HG03064 (cell line): Measurements from ENCODE around the gene TUBA4A.
"Not testable (repeated sequence)": the region's sequence is repeated elsewhere in the genome, so short reads cannot be mapped to it uniquely, and the experiment has no call there.

Experiments used
- ATAC-seq: cut with Tn5 transposase; IDR thresholded peaks from one replicate; pipeline ENCODE4 v1.9.1; 2021; ENCODE audit warnings: low read depth; ENCODE audit not compliant: unreplicated experiment

Gene TUBA4A

GRCh38 chr2:219269362-219270054, 15.8 kb upstream of the TUBA4A start:
- no peak for ATAC-seq

DNA sequence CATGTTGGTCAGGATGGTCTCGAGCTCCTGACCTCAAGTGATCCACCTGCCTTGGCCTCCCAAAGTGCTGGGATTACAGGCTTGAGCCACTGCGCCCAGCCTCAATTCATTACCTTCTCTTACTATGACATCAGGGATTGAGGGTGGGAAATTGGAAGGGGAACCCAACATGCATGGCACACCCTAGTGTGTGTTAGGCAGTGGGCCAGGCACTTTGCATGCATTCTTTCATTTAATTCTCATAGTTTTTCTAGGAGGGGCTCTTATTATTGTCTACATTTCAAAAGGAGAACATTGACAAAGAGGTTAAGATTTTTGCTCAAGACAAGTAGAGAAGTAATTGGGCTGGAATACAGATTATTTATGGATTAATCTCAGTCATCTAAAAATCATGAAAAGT, 14.6 kb upstream of the TUBA4A start:
- no peak for ATAC-seq

DNA sequence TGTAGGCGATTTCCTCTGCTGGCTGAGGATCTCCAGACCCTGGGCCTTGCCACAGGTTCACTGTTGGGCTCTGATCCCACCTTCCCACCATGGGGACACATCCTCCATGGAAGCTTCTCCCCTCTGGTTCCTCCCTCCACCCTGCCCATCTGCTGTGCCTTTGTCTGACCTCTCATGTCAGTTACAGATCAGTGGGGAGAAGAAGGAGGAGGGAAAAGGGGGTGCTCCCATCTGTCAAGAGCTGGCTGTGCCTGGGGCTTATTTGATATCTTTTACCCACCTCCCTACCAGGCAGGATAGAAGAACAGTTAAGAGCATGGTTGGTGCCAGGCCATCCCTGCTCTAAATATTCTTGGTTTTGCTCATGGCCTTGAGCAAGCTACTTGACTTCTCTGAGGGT, 13.2 kb upstream of the TUBA4A start:
- ATAC-seq, result no peak

- no peak for ATAC-seq
Measured at GRCh38 chr2:219266232-219266631, 12.5 kb upstream of the TUBA4A start.

DNA sequence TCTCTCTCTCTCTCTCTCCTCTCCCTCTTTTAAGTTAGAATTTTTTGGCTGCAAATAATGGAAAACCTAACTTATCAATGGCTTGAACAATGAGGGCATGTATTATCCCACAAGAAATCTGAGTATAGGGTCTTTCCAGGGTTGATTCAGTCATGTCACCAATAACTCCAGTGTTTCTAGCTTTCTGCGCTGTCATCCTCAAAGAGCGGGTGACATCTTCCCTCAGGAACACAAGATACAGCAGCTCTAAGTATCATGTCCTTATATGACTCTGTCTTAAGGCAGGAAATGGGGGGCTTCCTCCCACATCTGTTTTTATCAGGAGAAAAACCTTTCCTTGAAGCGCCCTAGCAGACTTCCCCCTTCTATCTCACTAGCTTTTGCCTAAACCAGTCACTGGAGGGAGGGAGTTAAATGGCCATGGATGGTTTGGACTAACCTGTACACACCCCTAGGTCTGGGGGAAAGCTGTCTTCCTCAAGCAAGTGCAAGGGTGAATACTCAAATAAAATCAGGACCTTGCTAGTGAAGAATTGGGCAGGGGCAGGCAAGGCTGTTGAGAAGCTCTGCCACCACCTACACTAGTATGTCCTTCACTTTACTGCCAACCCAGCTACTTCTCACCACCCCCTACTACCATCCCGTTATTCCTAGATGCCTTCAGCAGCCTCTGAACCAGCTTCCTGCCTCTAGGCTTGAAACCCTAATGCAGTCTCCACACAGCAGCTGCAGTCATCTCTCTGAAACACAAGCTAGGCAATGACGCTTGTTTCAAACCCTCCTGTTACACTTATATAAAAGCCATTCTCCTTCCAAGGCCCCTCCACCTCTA, 7.5 kb upstream of the TUBA4A start:
- no peak for ATAC-seq

DNA sequence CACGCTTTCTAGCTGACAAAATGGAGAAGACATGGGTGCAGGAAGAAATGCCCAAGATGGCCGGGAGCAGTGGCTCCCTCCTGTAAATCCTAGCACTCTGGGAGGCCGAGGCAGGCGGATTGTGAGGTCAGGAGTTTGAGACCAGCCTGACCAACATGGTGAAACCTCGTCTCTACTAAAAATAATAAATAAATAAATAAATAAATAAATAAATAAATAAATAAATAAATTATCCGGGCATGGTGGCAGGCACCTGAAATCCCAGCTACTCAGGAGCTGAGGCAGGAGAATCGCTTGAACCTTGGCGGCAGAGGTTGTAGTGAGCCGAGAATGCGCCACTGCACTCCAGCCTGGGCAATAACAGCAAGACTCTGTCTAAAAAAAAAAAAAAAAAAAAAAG, 5.2 kb upstream of the TUBA4A start:
- not testable (repeated sequence) for ATAC-seq

DNA sequence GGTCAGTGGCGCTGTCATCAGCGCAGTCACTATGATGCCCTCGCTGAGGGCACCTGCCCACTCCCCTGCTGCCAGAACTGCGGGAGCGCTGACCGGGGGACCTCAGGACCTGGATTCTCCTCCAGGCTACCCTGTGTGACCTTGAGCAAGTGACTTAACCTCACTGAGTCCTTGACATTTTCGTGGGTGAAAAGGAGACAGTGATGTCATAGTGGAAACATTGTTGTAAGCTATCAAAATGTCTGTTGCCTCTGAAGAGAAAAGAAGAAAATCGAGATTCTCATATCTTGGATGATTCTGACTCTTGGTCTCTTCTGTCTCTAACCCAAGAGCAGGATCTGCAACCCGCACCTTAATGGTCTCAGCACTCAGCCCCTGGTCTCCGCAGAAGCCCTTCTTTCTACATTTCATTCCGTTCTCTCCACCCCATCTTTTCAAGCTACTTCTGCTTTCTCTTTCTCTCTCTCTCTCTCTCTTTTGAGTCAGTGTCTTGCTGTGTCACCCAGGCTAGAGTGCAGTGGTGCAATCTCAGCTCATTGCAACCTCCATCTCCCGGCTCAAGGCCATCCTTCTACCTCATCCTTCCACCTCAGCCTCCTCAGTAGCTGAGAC, 978 bp upstream of the TUBA4A start:
- peak; percentile 9 for ATAC-seq

GRCh38 chr2:219252900-219253752, 592 bp downstream of the TUBA4A start, which contains the start of gene TUBA4B:
TUBA4B (plus strand) TSS chr2:219253243; CDS start chr2:219253408, 165 bp downstream.
- peak; percentile 11 for ATAC-seq

- ATAC-seq, result no peak
Measured at GRCh38 chr2:219252570-219252899, 1.2 kb downstream of the TUBA4A start.

DNA sequence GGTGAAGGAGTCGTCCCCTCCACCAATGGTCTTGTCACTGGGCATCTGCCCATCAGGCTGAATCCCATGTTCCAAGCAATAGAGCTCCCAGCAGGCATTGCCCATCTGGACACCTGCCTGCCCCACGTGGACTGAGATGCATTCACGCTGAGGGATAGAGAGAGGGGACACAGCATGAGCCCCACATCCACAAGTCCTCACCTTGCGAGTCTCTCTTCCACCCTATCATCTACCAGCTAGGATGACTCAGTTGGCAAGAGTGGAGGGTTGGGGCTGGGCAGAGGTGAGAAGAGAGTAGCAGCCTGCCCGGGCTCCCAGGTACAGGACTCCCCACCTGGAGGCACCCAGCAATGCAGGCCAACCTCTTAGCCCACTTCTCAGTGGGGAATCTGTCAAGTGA, 1.6 kb downstream of the TUBA4A start:
- no peak for ATAC-seq

GRCh38 chr2:219251656-219252055, 2.1 kb downstream of the TUBA4A start:
- ATAC-seq, result no peak

- ATAC-seq, result no peak
Measured at GRCh38 chr2:219250049-219250781, 3.5 kb downstream of the TUBA4A start.

DNA sequence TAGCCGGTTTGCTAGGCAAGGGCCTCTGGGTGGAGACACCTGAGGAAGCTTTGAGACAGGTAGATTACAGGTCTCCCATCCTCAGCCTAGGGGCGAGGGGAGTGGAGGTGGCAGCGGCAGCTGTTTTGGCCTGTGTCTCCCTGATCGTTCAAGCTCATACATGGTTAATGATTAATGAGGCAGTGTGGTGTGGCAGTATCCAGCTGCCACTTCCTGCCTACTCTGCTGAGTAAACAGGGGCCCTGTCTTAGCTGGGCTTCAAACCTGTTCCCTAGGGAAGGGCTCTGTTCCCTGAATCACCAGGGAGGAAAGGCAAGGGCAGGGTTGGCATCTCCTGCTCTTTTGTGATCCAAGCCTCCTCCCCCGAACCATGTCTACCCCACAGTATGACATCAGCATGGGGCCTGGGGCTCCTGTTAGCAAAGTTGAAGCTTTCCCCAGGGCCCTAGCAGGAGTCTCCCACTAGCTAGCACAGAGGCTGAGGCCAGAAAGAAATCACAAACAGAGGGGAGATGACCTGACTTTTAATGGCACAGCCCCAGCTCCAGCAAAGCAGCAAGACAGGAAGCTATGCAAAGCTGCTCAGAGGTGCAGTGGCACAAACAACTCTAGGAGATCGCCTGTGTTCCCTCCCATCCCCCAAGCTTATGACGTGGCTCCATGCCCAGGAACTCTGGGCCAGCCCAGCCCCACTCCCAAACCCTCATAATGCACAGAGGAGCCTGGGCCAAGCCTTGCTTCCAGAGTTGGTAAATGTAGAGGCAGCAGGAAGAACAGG, 4.3 kb downstream of the TUBA4A start:
- ATAC-seq, result peak; percentile 49

GRCh38 chr2:219248845-219249202, 4.9 kb downstream of the TUBA4A start:
- ATAC-seq, result no peak

DNA sequence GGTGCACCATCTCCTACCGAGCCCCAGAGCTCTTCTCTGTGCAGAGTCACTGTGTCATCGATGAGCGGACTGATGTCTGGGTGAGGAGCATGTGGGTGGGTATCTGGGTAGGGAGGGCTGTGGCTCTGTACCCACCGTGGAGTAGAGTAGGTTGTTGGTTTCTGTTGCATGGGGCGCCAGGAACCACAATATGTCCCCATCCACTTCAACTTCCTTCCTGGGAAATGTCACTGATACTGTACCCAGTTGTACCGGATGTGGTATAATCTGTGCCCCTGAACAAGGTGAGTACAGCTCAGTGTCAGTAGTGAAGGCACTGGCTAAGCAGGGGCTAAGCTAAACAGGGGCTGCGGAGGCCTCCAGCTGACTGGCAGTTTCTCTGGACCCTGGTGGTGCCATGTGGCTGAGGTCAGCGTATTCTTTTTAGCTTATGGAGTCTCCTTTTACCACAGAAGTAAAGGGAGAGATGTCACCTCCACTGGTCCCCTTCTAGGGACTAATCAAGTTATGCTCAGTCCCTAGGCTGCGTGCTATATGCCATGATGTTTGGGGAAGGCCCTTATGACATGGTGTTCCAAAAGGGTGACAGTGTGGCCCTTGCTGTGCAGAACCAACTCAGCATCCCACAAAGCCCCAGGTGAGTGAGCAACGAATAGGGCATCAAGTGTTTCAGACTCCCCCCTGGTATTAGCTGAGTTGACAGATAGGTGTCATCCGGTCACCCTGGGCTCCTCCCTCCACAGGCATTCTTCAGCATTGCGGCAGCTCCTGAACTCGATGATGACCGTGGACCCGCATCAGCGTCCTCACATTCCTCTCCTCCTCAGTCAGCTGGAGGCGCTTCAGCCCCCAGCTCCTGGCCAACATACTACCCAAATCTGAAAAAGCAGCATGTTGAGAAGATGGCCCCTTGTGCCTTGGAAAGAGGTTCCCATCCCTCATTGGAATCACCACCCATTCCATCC, 5.8 kb downstream of the TUBA4A start:
- ATAC-seq, result no peak

DNA sequence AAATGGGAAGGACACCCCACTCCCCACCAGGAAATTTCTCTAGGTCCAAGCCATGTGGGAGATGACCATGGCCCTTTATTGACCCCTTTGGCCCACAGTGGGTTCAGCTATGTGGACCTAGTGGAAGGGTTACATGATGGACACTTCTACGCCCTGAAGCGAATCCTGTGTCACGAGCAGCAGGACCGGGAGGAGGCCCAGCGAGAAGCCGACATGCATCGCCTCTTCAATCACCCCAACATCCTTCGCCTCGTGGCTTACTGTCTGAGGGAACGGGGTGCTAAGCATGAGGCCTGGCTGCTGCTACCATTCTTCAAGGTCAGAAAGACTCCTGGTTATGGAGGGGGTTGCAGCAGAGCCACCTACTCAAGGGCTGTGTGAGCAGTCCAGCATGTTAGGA, 7.2 kb downstream of the TUBA4A start:
- ATAC-seq, result no peak

GRCh38 chr2:219245899-219246230, 7.9 kb downstream of the TUBA4A start:
- no peak for ATAC-seq

- peak; percentile 54 for ATAC-seq
Measured at GRCh38 chr2:219245148-219245898, 8.4 kb downstream of the TUBA4A start, which contains the start of the genes GLB1L and STK16. GLB1L (minus strand) TSS chr2:219245444; CDS start chr2:219243573, 1,871 bp downstream. STK16 (plus strand) TSS chr2:219245479; CDS start chr2:219246000, 521 bp downstream.
